Fibroblast of skin of scalp (primary cell): Measurements from ENCODE around the gene UBAP1.
"Not testable (repeated sequence)": the region's sequence is repeated elsewhere in the genome, so short reads cannot be mapped to it uniquely, and the experiment has no call there.

ENCODE experiments used
- DNase-seq: peaks from one replicate; pipeline ENCODE4 v3.0.0-alpha.2; 2013

UBAP1 gene

GRCh38 chr9:34226144-34226760 is 47.4 kb downstream of the UBAP1 start:
- DNase-seq = not testable (repeated sequence)

- no peak for DNase-seq
Observed at GRCh38 chr9:34227445-34227844, 48.6 kb downstream of the UBAP1 start.

- peak; percentile 41 for DNase-seq
Observed at GRCh38 chr9:34230556-34230955, 51.7 kb downstream of the UBAP1 start.

- no peak for DNase-seq
Observed at GRCh38 chr9:34232201-34232600, 53.4 kb downstream of the UBAP1 start.

- no peak for DNase-seq
Observed at GRCh38 chr9:34233672-34234071, 54.8 kb downstream of the UBAP1 start.

GRCh38 chr9:34237836-34238235 is 59.0 kb downstream of the UBAP1 start:
- DNase-seq = no peak

- DNase-seq = no peak
Observed at GRCh38 chr9:34240006-34240405, 61.2 kb downstream of the UBAP1 start.

GRCh38 chr9:34242830-34243229 is 64.0 kb downstream of the UBAP1 start:
- no peak for DNase-seq

- not testable (repeated sequence) for DNase-seq
Observed at GRCh38 chr9:34245212-34245611, 66.4 kb downstream of the UBAP1 start.

GRCh38 chr9:34246453-34246852 is 67.6 kb downstream of the UBAP1 start:
- DNase-seq = no peak

- DNase-seq = not testable (repeated sequence)
Observed at GRCh38 chr9:34247782-34248181, 68.9 kb downstream of the UBAP1 start.

GRCh38 chr9:34249274-34249673 is 70.4 kb downstream of the UBAP1 start:
- no peak for DNase-seq

GRCh38 chr9:34250721-34251120 is 71.9 kb downstream of the UBAP1 start:
- no peak for DNase-seq

- peak; percentile 9 for DNase-seq
Observed at GRCh38 chr9:34252016-34252415, 73.2 kb downstream of the UBAP1 start.

- DNase-seq = peak; percentile 47
Observed at GRCh38 chr9:34252670-34253459, 74.0 kb downstream of the UBAP1 start.

GRCh38 chr9:34253460-34253837 is 74.6 kb downstream of the UBAP1 start:
- DNase-seq = peak; percentile 41

- DNase-seq = peak; percentile 73
Observed at GRCh38 chr9:34254141-34254913, 75.5 kb downstream of the UBAP1 start.

GRCh38 chr9:34254966-34255825 is 76.4 kb downstream of the UBAP1 start:
- peak; percentile 19 for DNase-seq

- DNase-seq = peak; percentile 8
Observed at GRCh38 chr9:34256104-34256503, 77.3 kb downstream of the UBAP1 start.

GRCh38 chr9:34256987-34257585 is 78.2 kb downstream of the UBAP1 start:
- DNase-seq = no peak

- no peak for DNase-seq
Observed at GRCh38 chr9:34259315-34259714, 80.5 kb downstream of the UBAP1 start.

- DNase-seq = no peak
Observed at GRCh38 chr9:34262971-34263370, 84.1 kb downstream of the UBAP1 start.
